Osteoblast (primary cell): ENCODE measurements around the gene RBP5. TPM values are rescaled to one million over a fixed set of nuclear protein-coding genes. Genes with fewer than 3 reads are reported as not detected.
"Not testable (repeated sequence)": the region's sequence is repeated elsewhere in the genome, so short reads cannot be mapped to it uniquely, and the experiment has no call there.

Experiments used
- DNase-seq: peaks from one replicate; pipeline ENCODE4 v3.0.0; 2011; ENCODE audit warnings: low spot score, mixed read lengths; ENCODE audit not compliant: insufficient read length; ENCODE audit errors: missing footprints
- H2AFZ ChIP-seq: 2 replicates; pipeline ENCODE4 v1.6.0; 2011; ENCODE audit warnings: mild to moderate bottlenecking, low read length
- H3K27ac ChIP-seq: 2 replicates; pipeline ENCODE4 v1.5.1; 2011; ENCODE audit warnings: mild to moderate bottlenecking, low read depth, low read length, moderate library complexity
- H3K27me3 ChIP-seq: 2 replicates; pipeline ENCODE4 v1.6.0; 2012; ENCODE audit warnings: mild to moderate bottlenecking, control low read depth, inconsistent platforms, low read length, moderate library complexity; ENCODE audit not compliant: insufficient read depth
- H3K36me3 ChIP-seq: 2 replicates; pipeline ENCODE4 v1.5.1; 2011; ENCODE audit warnings: mild to moderate bottlenecking, low read length, control low read depth, moderate library complexity; ENCODE audit not compliant: insufficient read depth
- H3K4me1 ChIP-seq: 2 replicates; pipeline ENCODE4 v1.5.1; 2011; ENCODE audit warnings: mild to moderate bottlenecking, low read length, control low read depth, moderate library complexity; ENCODE audit not compliant: insufficient read depth
- H3K4me2 ChIP-seq: 2 replicates; pipeline ENCODE4 v1.6.0; 2011; ENCODE audit warnings: mild to moderate bottlenecking, low read length; ENCODE audit not compliant: insufficient read depth
- H3K4me3 ChIP-seq: fragments of 200-600 bp; sonication (generic); 3 replicates; pipeline ENCODE4 v1.5.1; 2012; ENCODE audit warnings: mild to moderate bottlenecking, low read length, inconsistent platforms; ENCODE audit not compliant: insufficient read depth
- H3K79me2 ChIP-seq: 2 replicates; pipeline ENCODE4 v1.6.0; 2012; ENCODE audit warnings: mild to moderate bottlenecking, low read length, control low read depth, inconsistent platforms; ENCODE audit not compliant: insufficient read depth
- H3K9me3 ChIP-seq: 2 replicates; pipeline ENCODE4 v1.5.1; 2011; ENCODE audit warnings: low read depth, low read length, control low read depth
- H4K20me1 ChIP-seq: 2 replicates; pipeline ENCODE4 v1.6.0; 2012; ENCODE audit warnings: mild to moderate bottlenecking, low read length, control low read depth; ENCODE audit not compliant: insufficient read depth
- CTCF ChIP-seq: IDR thresholded peaks from 2 replicates; pipeline ENCODE4 v1.5.1; 2011; ENCODE audit warnings: mild to moderate bottlenecking, low read depth, low read length, moderate library complexity; ENCODE audit errors: extremely low read depth
- total RNA-seq: library from RNA; depleted of rRNA; stranded (reverse); fragments of >200 nt; gene quantifications from 2 replicates; pipeline ENCODE4 v1.2.3, GENCODE V29; 2012

RBP5 gene
- total RNA-seq, 1 donor = not detected

GRCh38 chr12:7108796-7109571 lies 19.7 kb downstream of the RBP5 start, which contains the start of gene C1RL:
TSS of gene C1RL (minus strand) at chr12:7109214. CDS start at chr12:7109180, 34 bp downstream.
- H3K27ac ChIP-seq = peak within 1 kb of the TSS; percentile 89
- peak within 1 kb of the TSS; percentile 92 for H2AFZ ChIP-seq
- DNase-seq = peak; percentile 87
- H3K79me2 ChIP-seq = peaks cover 32% of the 10 kb centered on the region
- H3K4me3 ChIP-seq = peak within 1 kb of the TSS; percentile 87
- no peaks in the 10 kb centered on the region for H3K36me3 ChIP-seq
- H3K4me2 ChIP-seq = peak within 1 kb of the TSS; percentile 95
- no peaks in the 10 kb centered on the region for H3K9me3 ChIP-seq
- H3K27me3 ChIP-seq = no peaks in the 10 kb centered on the region
- peaks cover 12% of the 10 kb centered on the region for H3K4me1 ChIP-seq
- TF ChIP-seq CTCF = peak; percentile 97
- peaks cover 11% of the 10 kb centered on the region for H4K20me1 ChIP-seq

GRCh38 chr12:7108003-7108795 lies 20.5 kb downstream of the RBP5 start:
- H3K79me2 ChIP-seq = peaks cover 32% of the 10 kb centered on the region
- no peak for TF ChIP-seq CTCF
- peaks cover 13% of the 10 kb centered on the region for H4K20me1 ChIP-seq
- H3K36me3 ChIP-seq = peaks cover 5% of the 10 kb centered on the region
- peak; percentile 94 for DNase-seq
- peak overlapping the region; percentile 95 for H3K4me2 ChIP-seq
- peak overlapping the region; percentile 87 for H3K4me3 ChIP-seq
- H2AFZ ChIP-seq = peak overlapping the region; percentile 92
- no peaks in the 10 kb centered on the region for H3K27me3 ChIP-seq
- peak overlapping the region; percentile 89 for H3K27ac ChIP-seq
- peaks cover 12% of the 10 kb centered on the region for H3K4me1 ChIP-seq
- no peaks in the 10 kb centered on the region for H3K9me3 ChIP-seq

- Histone ChIP-seq H3K27ac (peak overlapping the region; percentile 89), H3K27me3 (no peaks in the 10 kb centered on the region), H2AFZ (peak overlapping the region; percentile 92), H4K20me1 (peaks cover 13% of the 10 kb centered on the region), H3K4me2 (peak overlapping the region; percentile 95), H3K79me2 (peaks cover 32% of the 10 kb centered on the region), H3K9me3 (no peaks in the 10 kb centered on the region), H3K4me3 (peak overlapping the region; percentile 87), H3K36me3 (peaks cover 5% of the 10 kb centered on the region), H3K4me1 (peaks cover 12% of the 10 kb centered on the region)
- TF ChIP-seq CTCF = no peak
- no peak for DNase-seq
These were observed 21.1 kb downstream of the RBP5 start for GRCh38 chr12:7107636-7108002.

GRCh38 chr12:7107181-7107580 lies 21.5 kb downstream of the RBP5 start:
- not testable (repeated sequence) for H3K36me3 ChIP-seq
- H3K79me2 ChIP-seq = peaks cover 32% of the 10 kb centered on the region

More at GRCh38 chr12:7107181-7107580, 21.5 kb downstream of the RBP5 start:
- H3K4me2 ChIP-seq = peak overlapping the region; percentile 95
- peaks cover 13% of the 10 kb centered on the region for H4K20me1 ChIP-seq
- not testable (repeated sequence) for H3K27ac ChIP-seq, H3K9me3 ChIP-seq, DNase-seq, H2AFZ ChIP-seq, H3K27me3 ChIP-seq, H3K4me3 ChIP-seq
- H3K4me1 ChIP-seq = peaks cover 16% of the 10 kb centered on the region
